Prostate gland (tissue), 2 donors: ENCODE measurements around the gene WWOX. TPM values are rescaled to one million over a fixed set of nuclear protein-coding genes. Genes with fewer than 3 reads are reported as not detected.

ENCODE experiments used
- DNase-seq: peaks from one replicate; pipeline ENCODE4 v3.0.0-alpha.2; 2019; ENCODE audit warnings: low spot score
- H3K27ac ChIP-seq, 2 donors: fragments of 200-600 bp; sonication (generic); 2 replicates each; pipeline ENCODE4 v1.5.1; 2017 to 2019
- H3K27me3 ChIP-seq: fragments of 200-600 bp; sonication (generic); replicated peaks from 2 replicates; pipeline ENCODE4 v1.5.1; 2019; ENCODE audit not compliant: insufficient read depth
- H3K36me3 ChIP-seq, 2 donors: fragments of 200-600 bp; sonication (generic); 1 replicate in 1 of 2; 2 replicates in 1 of 2; pipeline versions ENCODE4 v1.5.1 to v1.8.1; 2017 to 2019
- H3K4me1 ChIP-seq: fragments of 200-600 bp; sonication (generic); replicated peaks from 2 replicates; pipeline ENCODE4 v1.5.1; 2019
- H3K4me3 ChIP-seq, 2 donors: fragments of 200-600 bp; sonication (generic); 2 replicates each; pipeline ENCODE4 v1.5.1; 2017 to 2019
- H3K9me3 ChIP-seq: fragments of 200-600 bp; sonication (generic); 2 replicates; pipeline ENCODE4 v1.5.1; 2017
- CTCF ChIP-seq, 4 experiments: fragments of 200-600 bp in 2 of 4; fragments of 450-650 bp in 2 of 4; sonication (generic) in 2 of 4; IDR thresholded peaks; 1 replicate in 3 of 4; 2 replicates in 1 of 4; pipeline ENCODE4 v1.5.1; 2016 to 2019; ENCODE audit warnings: antibody characterized with exemption in 4 of 4, mild to moderate bottlenecking in 2 of 4, moderate library complexity in 2 of 4
- POLR2A ChIP-seq: fragments of 450-650 bp; IDR thresholded peaks from one replicate; pipeline ENCODE4 v1.6.1; 2016; ENCODE audit warnings: antibody characterized with exemption, mild to moderate bottlenecking
- POLR2AphosphoS5 ChIP-seq: sonication (generic); formaldehyde crosslinking; IDR thresholded peaks from one replicate; pipeline ENCODE4 v1.6.1; 2017; ENCODE audit warnings: antibody characterized with exemption
- WGBS: methylation state at CpG from one replicate; pipeline ENCODE4 v1.1.5; 2018; 5-methylcytosine and 5-hydroxymethylcytosine counted together
- intact Hi-C: fragments of 100-400 bp; cut with DNase I; formaldehyde crosslinking; loops from one replicate; pipeline ENCODE4 v1.14.2; 2022
- total RNA-seq, 2 donors: library from RNA; depleted of rRNA; stranded (reverse); fragments of >200 nt; gene quantifications; one replicate each; pipeline ENCODE4 v1.1.0, GENCODE V29; 2016

Gene WWOX
- total RNA-seq, 2 donors from 2014 or later, result 93.2 to 99.4 TPM

GRCh38 chr16:79181419-79181818, 1082.0 kb downstream of the WWOX start:
- no peak for DNase-seq
- Histone ChIP-seq H3K27me3 (no peaks in the 10 kb centered on the region), H3K36me3 (no peaks in the 10 kb centered on the region), H3K4me1 (no peaks in the 10 kb centered on the region), H3K27ac (no peak overlapping the region), H3K4me3 (no peak overlapping the region), H3K9me3 (no peaks in the 10 kb centered on the region)
- WGBS, result 84% methylated on average over 3 of the region's 3 CpGs
- no peak for TF ChIP-seq POLR2AphosphoS5
- TF ChIP-seq CTCF (IDR thresholded peaks at IDR 0.05), result no peak
- TF ChIP-seq POLR2A, result no peak
- intact Hi-C loops, result no loop called here

GRCh38 chr16:79182616-79183015, 1083.2 kb downstream of the WWOX start:
- H3K4me1 ChIP-seq, result no peaks in the 10 kb centered on the region
- no peaks in the 10 kb centered on the region for H3K9me3 ChIP-seq
- TF ChIP-seq POLR2AphosphoS5, result no peak
- TF ChIP-seq CTCF (IDR thresholded peaks at IDR 0.05), result no peak
- no peak for TF ChIP-seq POLR2A
- WGBS, result 74% methylated on average over 6 of the region's 6 CpGs
- no peak for DNase-seq
- no peaks in the 10 kb centered on the region for H3K27me3 ChIP-seq
- H3K36me3 ChIP-seq, result no peaks in the 10 kb centered on the region
- intact Hi-C loops, result no loop called here
- H3K4me3 ChIP-seq, result no peak overlapping the region
- no peak overlapping the region for H3K27ac ChIP-seq

GRCh38 chr16:79183571-79183970, 1084.1 kb downstream of the WWOX start:
- intact Hi-C loops, result no loop called here
- DNase-seq, result no peak
- no peaks in the 10 kb centered on the region for H3K27me3 ChIP-seq
- no peak overlapping the region for H3K27ac ChIP-seq
- no peak for TF ChIP-seq POLR2AphosphoS5
- TF ChIP-seq CTCF (IDR thresholded peaks at IDR 0.05), result no peak
- TF ChIP-seq POLR2A, result no peak
- H3K4me1 ChIP-seq, result no peaks in the 10 kb centered on the region
- no peak overlapping the region for H3K4me3 ChIP-seq
- WGBS, result 85% methylated on average over 4 of the region's 4 CpGs
- no peaks in the 10 kb centered on the region for H3K9me3 ChIP-seq
- no peaks in the 10 kb centered on the region for H3K36me3 ChIP-seq

- intact Hi-C loops, result no loop called here
- WGBS, result 69% methylated on average over 2 of the region's 2 CpGs
Measured at GRCh38 chr16:79184464-79185030, 1085.1 kb downstream of the WWOX start.

More at GRCh38 chr16:79184464-79185030, 1085.1 kb downstream of the WWOX start:
- H3K27ac ChIP-seq, result no peak overlapping the region
- H3K4me1 ChIP-seq, result no peaks in the 10 kb centered on the region
- TF ChIP-seq POLR2AphosphoS5 (no peak), POLR2A (no peak), CTCF (IDR thresholded peaks at IDR 0.05) (no peak)
- no peak for DNase-seq
- H3K36me3 ChIP-seq, result no peaks in the 10 kb centered on the region
- no peaks in the 10 kb centered on the region for H3K9me3 ChIP-seq
- H3K4me3 ChIP-seq, result no peak overlapping the region
- H3K27me3 ChIP-seq, result no peaks in the 10 kb centered on the region
